CD4-positive, alpha-beta T cell treated with Interleukin-2 at 100 ng/mL for 4 hours (primary cell): ENCODE results near the gene CKAP4.

ENCODE experiments used
- DNase-seq: peaks from one replicate; pipeline ENCODE4 v3.0.0-alpha.2; 2020; ENCODE audit warnings: low spot score

Gene CKAP4

DNA sequence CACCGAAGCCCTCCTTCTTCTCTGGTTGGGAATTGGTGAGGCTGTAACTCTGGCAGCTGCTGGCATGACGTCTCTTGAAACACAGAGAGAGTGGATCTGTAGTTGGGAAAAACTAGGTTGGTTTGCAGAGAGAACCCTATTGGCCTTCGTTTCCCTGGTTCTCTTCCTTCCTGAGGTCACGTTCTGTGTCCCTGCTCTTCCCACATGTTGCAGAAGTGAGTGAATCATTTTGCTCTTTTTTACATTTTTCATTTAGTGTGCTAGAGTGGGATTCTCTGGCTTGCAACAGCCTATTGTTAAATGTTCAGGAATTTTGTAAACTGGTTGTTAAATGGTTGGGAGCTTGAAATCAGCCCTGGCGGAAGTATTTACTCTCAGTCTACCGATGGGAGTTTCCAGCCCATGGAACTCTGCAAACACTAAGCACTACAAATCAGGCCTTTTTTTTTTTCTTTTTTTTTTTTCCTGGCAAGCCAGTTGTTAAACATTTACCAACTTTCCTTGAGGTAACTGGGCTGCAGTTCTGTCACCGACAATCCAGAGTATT lies 26.8 kb upstream of the CKAP4 start:
- no peak for DNase-seq

DNA sequence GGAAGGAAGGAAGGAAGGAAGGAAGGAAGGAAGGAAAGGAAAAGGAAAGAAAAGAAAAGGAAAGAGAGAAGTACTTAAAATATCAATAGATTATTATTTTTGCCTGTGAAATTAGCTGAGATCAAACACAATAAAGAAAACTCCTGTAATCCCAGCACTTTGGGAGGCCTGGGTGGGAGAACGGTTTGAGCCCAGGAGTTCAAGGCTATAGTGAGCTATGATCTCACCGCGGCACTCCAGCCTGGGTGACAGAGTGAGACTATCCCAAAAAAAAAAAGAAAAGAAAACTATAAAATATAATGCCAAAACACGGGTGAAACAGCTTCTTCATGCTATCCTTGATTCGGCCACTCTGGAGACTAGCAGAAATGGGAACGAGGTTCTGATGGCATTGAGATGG lies 26.2 kb upstream of the CKAP4 start:
- no peak for DNase-seq

DNA sequence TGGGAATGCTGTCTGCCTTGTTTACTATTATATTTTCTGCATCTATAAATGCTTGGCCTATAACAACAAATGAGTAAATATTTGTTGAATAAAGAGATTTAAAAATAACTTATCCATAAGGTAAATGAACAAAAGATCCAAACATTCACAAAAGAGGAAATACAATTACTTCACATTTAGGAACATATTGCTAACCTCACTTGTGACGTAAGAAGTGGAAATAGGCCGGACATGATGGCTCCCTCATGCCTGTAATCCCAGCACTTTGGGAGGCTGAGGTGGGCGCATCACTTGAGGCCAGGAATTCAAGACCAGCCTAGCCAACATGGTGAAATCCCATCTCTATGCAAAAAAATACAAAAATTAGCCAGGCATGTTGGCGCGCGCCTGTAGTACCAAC lies 25.7 kb upstream of the CKAP4 start:
- no peak for DNase-seq

DNA sequence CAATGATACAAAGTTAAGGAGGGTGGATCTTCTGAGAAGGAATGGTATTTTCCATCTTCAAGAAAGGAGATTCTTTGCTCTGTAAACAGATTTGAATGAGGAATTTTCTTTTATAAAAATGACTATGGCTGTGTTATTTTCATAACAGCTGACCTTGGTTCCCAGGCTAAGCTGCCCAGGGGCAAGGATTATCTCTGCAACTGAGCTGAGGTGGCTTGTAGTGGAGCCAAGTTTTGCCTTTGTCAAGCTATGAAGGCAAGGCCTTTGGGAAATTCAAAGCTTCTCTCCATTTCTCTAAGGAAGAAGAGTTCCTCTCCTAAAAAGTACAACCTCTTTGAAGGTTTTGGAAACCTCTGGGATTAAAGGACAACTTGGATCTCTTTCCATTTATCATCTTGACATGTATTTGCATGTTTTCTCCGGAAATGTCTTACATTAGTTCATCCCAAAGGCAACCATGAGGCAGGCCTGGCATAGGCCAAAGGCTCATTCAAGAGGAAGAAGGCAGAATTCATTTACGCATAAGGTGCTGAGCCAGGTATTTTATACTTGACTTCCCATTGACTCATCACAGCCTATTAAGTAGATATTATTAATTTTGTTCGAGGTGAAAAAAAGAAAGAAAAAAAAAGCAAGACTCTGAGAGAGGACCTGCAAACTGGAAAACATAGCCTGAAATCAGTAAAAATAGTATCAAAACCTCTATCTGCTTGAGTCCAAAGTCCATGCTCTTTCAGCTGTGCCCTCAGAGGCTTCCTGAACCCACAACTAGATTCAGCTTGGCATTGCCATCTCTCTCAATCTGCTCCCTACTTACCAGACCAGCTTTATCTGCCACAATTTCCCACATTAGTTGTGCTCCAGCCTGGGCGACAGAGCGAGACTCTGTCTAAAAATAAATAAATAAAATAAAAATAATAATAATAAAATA lies 24.0 kb upstream of the CKAP4 start:
- no peak for DNase-seq

DNA sequence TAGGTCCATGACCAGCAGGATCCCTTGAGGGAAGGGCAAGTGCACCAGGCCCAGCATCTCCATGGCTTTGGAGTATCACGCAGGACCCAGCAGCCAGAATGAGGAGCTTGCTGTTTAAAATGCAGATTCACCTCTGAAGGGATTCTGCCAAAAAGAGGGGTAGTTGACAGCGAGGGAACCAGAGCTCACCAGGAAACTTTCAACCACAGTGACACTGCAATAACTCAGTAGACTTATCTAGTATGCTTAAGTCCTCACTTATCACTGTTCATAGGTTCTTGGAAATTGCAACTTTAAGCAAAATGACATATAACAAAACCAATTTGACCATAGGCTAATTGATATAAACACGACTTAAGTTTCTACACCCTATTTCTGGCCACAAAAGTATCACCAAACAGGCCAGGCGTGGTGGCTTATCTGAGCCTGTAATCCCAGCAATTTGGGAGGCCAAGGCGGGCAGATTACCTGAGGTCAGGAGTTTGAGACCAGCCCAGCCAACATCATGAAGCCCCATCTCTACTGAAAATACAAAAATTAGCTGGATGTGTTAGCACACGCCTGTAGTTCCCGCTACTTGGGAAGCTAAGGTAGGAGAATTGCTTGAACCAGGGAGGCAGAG lies 21.4 kb upstream of the CKAP4 start:
- no peak for DNase-seq

DNA sequence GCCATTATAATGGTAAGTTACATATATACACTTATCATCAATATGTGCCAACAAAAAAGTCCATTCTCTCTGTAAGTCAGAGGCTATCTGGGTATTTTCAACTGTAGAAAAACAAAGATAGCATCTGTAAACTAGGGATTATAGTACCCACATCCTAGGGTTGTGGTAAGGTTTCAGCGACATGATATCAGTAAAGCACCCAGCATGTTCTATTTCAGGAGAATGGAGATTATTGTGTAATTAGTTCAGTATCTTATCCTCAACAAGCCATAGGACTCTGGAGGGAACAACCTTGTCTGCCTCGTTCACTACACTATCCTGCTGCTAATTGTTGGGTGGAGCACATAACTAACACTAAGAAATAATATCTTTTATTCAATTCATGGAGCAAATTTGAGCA lies 19.7 kb upstream of the CKAP4 start:
- DNase-seq: no peak

DNA sequence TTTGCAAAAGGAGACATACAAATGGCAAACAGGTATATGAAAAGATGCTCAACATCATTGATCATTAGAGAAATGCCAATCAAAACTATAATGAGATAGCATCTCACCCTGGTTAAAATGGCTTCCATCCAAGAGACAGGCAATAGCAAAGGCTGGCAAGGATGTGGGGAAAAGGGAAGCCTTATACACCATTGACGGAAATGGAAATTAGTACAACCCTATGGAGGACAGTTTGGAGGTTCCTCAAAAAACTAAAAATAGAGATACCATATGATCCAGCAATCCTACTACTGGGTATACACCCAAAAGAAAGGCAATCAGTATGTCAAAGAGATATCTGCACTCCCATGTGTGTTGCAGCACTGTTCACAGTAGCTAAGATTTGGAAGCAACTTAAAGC lies 17.3 kb upstream of the CKAP4 start:
- DNase-seq: no peak

DNA sequence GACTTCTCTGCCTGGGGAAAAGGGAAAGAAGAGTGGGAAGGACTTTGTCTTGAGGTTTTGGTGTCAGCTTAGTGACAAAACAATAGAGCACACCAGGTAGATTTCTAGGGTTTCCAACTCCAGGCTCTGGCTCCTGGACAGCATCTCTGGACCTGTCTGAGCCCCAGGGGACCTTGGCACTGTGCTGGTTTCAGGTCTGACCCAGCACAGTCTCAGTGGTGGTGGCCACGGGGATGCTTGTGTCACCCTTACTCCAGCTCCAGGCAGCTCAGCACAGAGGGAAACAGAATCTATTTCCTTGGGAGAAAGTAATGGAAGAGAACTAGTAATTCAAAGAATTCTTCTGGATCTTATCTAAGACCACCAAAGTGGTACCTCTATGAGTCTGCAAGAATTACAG lies 11.1 kb upstream of the CKAP4 start:
- DNase-seq: no peak

DNA sequence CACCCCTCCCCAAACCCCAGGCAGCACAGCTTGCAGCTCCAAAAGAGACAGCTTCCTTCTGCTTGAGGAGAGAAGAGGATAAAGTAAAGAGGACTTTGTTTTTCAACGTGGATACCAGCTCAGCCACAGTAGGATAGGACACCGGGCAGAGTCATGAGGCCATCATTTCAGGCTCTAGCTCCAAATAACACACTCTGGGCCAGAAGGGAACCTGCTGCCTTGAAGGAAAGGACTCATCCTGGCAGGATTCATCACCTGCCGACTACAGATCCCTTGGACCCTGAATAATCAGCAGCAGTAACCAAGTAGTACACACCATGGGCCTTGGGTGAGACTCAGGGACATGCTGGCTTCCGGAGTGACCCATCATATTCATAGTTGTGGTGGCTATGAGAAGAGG lies 10.4 kb upstream of the CKAP4 start:
- no peak for DNase-seq

DNA sequence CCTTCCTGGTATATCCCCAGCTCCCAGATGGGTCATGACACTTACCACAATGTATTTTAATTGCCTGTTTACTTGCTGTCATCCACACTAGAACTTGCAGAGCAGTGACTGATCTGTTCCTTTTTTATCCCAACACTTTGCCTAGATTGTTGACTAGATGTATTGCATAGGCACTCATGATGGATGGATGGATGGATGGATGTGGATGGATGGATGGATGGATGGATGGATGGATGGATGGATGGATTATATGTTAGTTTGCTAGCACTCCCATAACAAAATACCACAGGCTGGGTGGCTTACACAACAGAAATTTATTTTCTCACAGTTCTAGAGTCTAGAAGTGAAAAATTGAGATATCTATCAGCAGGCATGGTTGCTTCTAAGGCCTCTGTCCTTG lies 8.7 kb upstream of the CKAP4 start:
- no peak for DNase-seq

DNA sequence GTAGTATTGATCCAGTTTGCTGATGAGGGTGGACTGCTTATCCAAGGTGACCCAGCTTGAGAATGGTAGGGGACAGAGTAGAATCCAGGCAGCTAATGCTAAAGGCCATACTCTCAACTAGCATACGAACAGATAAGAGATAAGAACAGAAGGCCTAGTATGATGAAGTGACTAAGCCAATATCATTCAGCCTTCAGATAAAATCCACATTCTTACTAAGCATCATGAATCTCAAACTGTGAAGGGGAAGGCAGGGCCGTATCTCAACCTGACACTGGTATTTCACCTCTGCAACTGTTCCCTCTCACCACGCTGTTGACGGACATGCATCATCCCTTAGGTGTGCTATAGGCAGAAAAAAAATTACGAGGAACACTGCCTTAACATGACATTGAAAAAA lies 8.1 kb upstream of the CKAP4 start:
- DNase-seq: no peak

DNA sequence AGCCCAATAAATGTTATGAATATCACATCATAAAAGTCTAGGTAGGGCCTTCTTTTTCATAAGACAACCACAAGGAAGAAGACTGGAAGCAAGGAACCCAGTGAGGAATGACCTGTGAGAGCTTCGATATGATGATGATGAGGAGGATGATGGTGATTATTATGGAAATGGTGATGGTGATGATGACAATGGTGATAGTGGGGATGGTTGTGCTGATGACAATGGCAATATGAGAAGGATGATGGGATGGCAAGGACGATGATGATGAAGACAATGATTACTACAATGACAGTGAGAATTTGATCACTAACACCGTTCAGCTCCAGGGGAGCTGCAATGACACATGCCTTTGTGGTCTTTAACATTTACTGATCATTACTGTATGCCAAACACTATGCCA lies 7.7 kb upstream of the CKAP4 start:
- DNase-seq: no peak

DNA sequence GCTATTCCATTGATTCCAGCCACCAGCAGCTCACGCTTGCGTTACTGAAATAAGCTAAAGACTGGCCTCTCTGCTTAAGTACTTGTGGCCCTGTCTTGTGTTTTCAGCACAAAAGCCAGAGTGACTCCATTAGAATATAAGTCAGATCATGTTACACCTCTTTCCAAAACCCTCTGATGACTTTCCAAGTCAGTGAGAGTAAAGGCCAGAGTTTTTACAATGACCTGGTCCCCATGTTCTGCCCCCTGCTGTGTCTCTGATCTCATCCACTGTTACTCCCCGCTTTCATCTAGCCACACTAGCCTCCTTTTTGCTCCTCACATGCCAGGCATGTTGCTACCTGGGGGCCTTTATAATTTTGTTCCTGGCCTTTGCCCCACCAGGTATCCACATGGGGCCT lies 6.9 kb upstream of the CKAP4 start:
- DNase-seq: no peak

DNA sequence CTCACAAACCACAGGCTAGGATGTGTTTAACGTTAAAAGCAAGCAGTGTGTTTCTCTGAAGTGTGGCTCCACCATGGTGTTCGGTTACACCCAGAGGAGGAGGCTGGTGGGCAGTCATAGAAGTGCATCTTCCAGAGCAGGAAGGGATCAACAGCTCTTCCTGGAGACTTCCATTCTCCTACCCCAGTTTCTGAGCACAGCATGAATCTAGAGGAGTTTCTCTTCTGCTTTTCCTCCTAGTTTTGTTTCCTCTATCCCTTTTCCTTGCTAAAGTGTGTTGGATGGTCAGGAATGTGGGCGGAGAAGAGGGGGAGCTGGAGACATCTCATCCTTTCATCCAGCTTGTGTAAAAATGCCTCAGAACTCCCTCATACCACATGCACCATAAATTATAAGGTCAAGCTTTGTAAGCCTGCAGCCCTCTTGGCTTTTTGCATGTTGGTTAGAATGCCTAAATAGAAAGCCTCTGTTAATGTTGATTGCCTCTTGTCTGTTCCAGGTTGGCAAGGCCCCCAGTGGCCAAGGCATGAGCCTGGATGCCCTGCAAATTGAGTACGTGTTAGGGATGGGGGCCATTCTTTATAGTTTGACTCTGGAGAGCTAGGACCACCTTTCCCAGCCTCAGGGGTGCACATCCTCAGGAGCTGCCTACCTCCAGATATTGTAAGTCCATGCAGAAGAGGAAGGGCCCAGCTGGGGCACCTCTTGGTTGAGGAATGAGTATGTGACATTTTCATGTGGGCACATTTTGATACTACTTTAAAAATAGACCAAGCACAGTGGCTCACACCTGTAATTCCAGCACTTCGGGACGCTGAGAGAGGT lies 4.0 kb upstream of the CKAP4 start:
- no peak for DNase-seq

DNA sequence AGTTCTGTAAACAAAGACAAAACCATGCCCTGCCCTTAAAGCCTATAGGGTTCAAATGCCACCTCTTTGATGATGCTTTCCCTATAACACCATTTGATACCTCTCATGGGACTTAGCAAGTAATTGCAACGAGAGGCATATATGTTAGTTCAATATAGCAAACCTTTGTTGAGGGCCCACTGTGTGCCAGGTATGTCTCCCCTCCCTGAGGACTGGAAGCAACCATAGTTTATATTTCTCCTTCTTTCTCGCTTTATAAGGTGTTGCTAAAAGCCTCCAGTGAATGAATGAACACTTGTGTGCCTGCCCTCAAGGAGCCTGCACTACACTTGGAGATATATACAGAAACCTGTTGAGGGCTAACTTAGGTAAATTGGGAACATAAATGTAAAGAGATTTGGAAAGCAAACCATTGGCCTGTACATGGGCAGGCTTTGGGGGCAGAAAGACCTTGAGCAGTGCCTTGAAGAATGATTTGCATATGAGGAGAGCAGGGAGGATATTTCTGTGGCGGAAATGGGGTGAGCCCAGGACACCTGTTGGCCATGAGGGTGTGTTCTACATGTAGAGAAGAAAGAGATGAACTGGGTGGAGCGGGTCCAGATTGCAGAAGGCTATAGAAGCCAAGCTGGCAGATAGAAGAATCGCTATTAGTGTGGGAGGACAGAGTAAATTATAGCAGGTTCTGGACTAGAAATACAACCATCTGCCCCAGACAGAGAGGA lies 1.8 kb upstream of the CKAP4 start:
- no peak for DNase-seq

DNA sequence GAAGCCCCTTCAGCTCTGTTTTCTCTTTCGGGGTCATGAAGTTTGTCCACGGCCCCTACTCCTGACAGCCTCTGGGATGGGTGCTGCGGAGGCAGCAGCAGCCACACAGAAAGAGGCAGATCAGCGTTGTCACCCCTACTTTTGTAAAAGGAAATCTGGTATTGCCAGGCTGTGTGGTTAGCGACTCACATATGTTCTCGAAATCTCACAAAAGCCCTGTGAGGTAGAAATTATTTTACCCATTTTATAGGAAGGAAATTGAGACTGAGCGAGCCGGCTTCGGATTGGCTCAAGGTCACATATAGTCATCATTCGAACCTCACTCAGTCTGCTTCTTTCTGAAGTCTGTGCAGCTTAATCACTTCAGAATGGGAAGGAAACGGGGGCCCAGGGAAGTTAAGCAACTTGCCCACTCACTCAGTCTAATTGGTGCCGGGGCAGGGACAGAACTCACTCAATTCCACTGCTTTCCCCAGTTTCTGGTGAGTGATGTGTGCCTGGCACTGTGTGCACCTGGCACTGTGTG lies 1.1 kb upstream of the CKAP4 start:
- peak; percentile 68 for DNase-seq

DNA sequence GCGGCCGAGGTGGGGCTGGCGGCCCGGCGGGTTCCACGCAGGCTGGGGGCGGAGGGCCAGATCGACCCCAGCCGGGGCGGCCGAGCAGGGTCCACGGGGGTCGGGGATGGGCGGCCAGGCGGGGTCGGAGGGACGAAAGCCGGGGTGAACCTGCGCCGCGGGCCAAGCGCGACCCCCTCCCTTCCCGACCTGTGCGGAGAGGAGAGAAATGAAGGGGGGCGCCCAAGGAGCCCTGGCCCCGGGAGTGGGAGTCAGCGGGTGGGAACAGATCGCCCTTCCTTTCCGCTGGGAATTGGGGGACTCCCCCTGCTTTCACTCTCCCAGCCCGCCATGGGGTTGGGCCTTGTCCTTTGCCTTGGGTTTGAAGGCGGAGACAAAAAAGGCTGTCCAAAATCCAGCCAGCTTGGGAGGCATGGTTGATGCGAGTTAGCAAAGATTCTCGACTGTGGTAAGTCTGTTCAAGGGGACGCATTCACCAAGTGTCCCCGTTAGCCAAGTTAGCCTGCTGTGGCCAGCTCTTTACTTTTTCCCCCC lies 559 bp upstream of the CKAP4 start:
- DNase-seq: no peak

DNA sequence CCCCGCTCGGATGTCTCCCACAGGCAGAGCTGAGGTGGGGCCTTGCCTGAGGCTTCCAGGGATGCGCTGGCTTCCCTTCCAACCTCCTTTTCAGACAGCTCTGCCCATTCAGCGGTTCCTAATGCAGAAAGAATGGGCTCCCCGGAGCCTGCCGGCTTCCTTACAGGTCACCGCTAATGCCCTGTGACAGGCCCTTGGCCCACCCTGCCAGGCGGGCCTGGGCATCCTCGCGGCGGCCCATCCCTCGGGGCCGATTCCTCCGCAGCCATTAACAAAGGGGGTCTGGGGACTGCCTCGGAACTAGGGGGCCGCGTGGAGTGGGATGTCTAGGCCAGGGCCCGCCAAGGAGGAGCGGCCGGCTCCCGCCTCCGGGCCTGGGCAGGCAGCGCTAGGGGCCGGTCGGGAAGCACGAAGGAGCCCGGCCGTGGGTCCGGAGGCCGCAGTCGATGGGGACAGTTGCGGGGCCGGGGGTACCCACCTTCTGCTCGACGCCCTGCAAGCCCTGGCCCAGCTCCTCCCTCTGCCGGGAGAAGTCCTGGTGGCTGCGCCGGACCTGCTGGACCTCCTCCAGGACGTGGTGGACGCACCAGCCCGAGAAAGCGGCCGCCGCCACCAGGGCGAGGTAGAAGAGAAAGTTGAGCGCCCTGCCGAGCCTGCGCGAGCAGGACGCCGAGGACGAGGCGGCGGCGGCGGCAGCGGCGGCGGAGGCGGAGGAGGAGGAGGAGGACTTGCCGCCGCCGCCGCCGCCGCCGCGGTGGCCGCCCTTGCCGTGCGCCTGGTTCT lies 738 bp downstream of the CKAP4 start:
- DNase-seq: peak; percentile 52

DNA sequence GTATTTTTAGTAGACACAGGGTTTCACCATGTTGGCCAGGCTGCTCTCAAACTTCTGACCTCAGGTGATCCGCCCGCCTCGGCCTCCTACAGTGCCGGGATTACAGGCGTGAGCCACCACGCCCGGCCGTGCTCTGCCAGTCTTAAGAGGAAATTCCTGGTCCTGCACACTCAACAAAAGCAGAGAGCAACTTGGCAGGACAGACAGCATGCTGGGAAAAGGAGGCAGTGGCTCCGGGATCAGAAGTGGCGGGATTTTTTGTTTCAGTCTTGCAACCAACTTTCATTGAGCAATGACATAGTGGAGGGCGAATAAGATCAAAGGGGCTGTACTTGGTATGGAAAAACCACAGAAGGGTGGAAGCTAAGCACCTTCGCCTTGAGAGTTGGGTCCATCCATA lies 2.1 kb downstream of the CKAP4 start:
- DNase-seq: no peak

DNA sequence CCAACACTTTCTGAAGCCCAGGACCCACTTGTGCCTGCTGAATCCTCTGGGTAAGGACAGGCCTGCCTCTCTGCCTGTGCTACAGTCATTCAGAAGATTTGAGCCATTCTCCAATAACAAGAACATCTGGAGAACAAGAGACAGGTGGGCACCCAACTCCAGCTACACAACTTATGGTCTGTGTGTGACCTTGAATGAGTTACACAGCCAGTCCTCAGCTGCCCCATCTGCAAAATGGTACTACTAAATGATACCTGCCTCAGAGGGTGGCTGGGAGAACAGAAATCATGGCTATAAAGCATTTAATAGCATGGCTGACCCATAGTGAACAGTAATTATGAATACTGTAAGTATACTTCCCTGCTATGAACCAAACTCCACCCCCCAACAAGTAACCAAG lies 4.2 kb downstream of the CKAP4 start:
- DNase-seq: no peak

DNA sequence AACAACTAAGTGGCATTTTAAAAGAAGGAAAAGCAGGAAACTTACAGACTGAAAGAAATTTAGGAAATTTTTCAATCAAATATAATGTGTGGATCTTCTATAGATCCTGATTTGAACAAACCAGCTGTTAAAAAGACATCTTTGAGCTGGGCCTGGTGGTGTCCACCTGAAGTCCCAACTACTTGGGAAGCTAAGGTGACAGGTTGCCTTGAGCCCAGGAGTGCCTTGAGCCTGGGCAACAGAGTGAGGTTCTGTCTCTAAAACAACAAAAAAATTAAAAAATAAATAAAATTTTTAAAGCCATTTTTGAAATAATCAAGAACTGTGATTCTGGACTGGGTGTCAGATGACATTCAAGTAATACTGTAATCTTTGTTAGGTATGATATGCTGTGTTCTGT lies 7.0 kb downstream of the CKAP4 start:
- DNase-seq: no peak
